Activated CD4-positive, alpha-beta T cell treated with anti-CD3 and anti-CD28 coated beads for 1 hour (primary cell): ENCODE results near the gene SUDS3.
A peak's percentile ranks its signal among the peaks of the same experiment; 100 is the strongest.

Experiments used
- DNase-seq: peaks from one replicate; pipeline ENCODE4 v3.0.0-alpha.2; 2020

Gene SUDS3

GRCh38 chr12:118357257-118358007, 18.9 kb upstream of the SUDS3 start:
- DNase-seq: no peak

- no peak for DNase-seq
These were observed 18.4 kb upstream of the SUDS3 start for GRCh38 chr12:118358008-118358359.

GRCh38 chr12:118358612-118359540, 17.5 kb upstream of the SUDS3 start:
- no peak for DNase-seq

GRCh38 chr12:118359541-118359915, 16.8 kb upstream of the SUDS3 start:
- DNase-seq: no peak

- no peak for DNase-seq
These were observed 15.3 kb upstream of the SUDS3 start for GRCh38 chr12:118361092-118361404.

- DNase-seq: no peak
These were observed 14.5 kb upstream of the SUDS3 start for GRCh38 chr12:118361889-118362288.

- DNase-seq: no peak
These were observed 7.5 kb upstream of the SUDS3 start for GRCh38 chr12:118368821-118369220.

GRCh38 chr12:118370601-118371000, 5.8 kb upstream of the SUDS3 start:
- no peak for DNase-seq

GRCh38 chr12:118371321-118372282, 4.8 kb upstream of the SUDS3 start:
- no peak for DNase-seq

- peak; percentile 94 for DNase-seq
These were observed 3.5 kb upstream of the SUDS3 start, which contains the start of gene TAOK3 for GRCh38 chr12:118372541-118373495. Gene TAOK3 (minus strand): TSS chr12:118372907. CDS start chr12:118255567, 117,340 bp downstream.

GRCh38 chr12:118373616-118374015, 2.7 kb upstream of the SUDS3 start:
- no peak for DNase-seq

GRCh38 chr12:118374126-118374725, 2.1 kb upstream of the SUDS3 start:
- DNase-seq: no peak

GRCh38 chr12:118374909-118375308, 1.4 kb upstream of the SUDS3 start:
- DNase-seq: no peak

- no peak for DNase-seq
These were observed 1.0 kb upstream of the SUDS3 start for GRCh38 chr12:118375348-118375747.

GRCh38 chr12:118377021-118377883, 897 bp downstream of the SUDS3 start:
- DNase-seq: no peak

- peak; percentile 62 for DNase-seq
These were observed 1.6 kb downstream of the SUDS3 start for GRCh38 chr12:118377884-118378470.

- no peak for DNase-seq
These were observed 15.1 kb downstream of the SUDS3 start for GRCh38 chr12:118391424-118391823.

- DNase-seq: no peak
These were observed 15.5 kb downstream of the SUDS3 start for GRCh38 chr12:118391836-118392235.

GRCh38 chr12:118397708-118398440, 21.5 kb downstream of the SUDS3 start:
- DNase-seq: no peak
